HG02588 (cell line): ENCODE results near the gene PLXND1.

Source experiments
- ATAC-seq: cut with Tn5 transposase; IDR thresholded peaks from one replicate; pipeline ENCODE4 v1.9.1; 2021; ENCODE audit warnings: mild to moderate bottlenecking, moderate library complexity; ENCODE audit not compliant: unreplicated experiment

The PLXND1 gene

GRCh38 chr3:129587566-129588210 is 18.8 kb downstream of the PLXND1 start:
- ATAC-seq = no peak

DNA sequence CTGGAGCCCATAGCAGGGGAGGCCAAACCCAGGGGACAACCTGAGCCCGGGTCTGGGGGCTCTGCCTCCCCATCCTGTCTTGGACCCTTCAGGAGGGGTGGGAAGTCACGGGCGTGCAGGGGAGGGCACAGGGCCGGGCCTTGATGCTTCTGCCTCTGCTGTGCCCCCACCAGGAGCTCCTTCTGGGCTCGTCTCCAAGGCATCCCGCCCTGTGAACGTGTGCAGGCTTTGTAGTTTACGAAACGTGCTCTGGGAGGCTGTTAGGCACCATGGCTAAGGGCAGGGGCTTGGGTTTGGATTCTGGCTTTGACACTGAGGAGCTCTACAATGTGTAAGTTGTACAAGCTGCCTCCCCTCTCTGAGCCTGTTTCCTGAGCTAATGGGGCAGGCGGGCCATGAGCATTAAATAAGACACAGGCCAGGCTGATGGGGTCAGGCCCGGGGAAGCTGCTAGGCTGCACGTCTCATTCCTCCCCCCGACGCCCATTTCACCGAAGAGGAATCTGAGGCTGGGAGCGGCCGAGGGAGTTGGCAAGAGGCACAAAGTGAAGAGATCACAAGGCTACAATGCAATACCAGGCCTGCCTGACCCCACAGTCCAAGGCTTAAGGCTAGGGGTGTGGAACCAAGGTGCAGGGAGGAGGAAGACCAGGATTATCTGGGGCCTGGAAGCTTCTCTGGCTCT is 19.6 kb downstream of the PLXND1 start:
- ATAC-seq = no peak

DNA sequence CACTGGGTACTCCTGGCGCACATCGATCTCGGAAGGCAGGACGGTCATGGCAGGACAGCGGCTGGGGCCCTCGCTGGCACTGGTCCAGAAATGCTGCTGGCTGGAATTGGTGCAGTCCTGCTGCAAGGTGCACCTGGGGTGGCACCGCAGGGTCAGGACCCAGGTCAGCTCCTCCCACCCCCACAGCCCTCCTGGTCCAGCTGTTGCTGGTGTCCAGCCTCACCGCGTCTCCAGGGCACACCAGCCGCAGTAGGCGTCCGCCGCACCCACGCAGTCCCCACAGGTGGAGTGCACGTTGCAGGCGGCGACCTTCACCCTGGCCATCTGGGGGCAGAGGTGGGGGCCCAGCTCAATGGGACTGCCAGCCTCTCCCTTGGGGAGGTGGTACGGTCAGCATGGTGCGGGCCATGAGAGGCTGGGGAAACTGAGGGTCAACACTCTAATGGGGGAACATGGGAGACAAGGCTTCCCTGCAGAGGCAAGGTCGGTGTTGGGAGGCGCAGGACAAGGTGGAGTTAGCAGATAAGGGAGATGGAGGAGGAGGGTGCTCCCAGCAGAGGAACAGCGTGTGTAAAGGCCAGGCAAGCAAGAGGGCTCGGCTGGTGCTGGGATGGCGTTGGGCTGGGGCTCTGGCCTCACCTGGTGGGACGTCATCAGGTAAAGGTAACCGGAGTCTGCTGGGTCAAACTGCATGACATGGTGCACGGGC is 20.4 kb downstream of the PLXND1 start:
- no peak for ATAC-seq

DNA sequence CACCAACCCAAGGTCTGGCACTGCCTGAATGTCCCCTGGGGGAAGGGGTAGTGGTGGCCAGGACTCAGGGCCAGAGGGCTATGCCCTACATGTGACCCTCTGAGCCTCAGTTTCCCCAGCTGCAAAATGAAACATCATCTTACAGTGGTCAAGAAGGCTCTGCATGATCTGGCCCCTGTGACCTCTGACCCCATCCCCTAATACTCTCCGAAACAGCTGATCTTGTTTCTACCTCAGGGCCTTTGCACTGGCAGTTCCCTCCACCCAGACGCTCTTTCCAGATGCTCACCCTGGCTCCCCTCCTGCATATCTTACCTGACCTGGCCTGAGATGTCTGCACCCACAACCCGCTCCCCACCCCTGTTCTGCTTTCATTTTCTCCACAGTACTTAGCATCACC is 21.8 kb downstream of the PLXND1 start:
- ATAC-seq = no peak

- no peak for ATAC-seq
Measured at GRCh38 chr3:129583289-129583688, 23.2 kb downstream of the PLXND1 start.

DNA sequence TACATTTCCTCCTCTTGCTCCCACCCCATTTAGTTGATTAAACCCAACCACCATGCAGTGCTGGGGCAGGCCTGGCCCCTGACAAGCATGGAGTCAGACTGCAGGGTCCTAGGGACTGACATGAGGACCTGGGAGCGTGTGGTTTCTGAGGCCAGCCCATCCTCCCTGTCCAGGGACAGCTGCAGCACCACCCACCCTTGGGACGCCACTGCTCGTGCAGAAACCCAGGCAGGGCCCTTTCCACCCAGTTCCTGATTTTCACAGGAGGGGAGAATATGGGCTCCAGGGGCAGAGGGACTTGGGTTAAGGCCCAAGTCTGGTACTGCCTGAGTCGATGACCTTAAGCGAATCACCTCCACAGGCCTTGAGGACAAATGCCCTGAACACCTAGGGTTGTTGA is 23.7 kb downstream of the PLXND1 start:
- no peak for ATAC-seq

DNA sequence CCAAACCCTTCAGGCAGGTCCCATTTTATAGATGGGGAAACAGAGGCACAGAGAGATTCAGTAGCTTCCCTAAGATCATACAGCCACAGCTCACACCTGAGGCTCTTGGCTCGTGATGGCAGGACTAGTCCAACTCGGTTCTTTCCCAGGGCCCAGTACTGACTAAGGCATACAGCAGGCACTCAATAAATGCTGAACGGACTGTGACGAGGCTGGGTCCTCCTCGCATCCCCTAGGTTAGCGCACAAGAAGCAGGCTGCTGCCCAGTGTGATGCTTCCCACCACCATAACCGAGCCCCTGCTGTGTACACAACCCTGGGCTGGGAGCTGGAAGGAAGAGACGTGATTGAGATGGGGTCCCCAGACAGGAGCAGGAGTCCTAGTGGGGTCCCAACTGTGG is 24.9 kb downstream of the PLXND1 start:
- no peak for ATAC-seq

DNA sequence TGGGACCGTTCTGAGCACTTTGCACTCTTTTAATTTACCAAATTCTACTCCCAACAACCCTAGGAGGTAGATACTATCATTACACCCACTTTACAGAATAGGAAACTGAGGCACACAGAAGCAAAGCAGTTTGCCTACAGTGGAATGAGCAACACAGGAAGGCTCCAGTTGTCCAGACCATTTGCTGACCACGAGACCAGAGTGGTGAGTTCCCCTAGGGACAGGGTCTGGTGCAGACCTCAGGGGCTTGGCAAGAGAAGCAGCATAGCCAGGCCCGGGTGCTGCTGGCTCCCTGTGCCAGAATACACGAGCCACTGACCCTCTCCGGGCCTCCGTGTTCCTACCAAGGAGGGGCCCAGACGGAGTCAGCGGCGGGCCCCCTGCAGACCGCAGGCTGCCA is 26.5 kb downstream of the PLXND1 start:
- ATAC-seq = no peak

- peak; percentile 43 for ATAC-seq
Measured at GRCh38 chr3:129577925-129578786, 28.3 kb downstream of the PLXND1 start.

DNA sequence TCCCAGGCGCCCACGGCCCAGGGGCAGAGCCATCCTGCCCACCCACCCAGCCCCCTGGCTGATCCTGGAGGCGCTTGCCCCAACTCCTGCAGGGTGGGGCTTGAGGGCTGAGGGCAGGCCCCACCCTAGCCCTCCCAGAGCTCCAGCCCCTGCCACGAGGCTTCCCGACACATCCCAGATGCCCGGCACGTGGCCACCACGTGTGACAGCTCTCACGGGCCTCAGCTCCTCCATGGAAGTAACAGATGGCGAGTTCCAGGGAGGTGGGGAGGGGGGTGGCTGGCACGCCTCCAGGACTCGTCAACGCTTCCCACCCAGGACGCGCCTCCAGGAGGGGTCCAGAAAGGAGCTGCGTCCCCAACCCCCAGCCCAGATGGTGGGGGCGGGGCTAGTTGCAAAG is 29.1 kb downstream of the PLXND1 start:
- no peak for ATAC-seq

DNA sequence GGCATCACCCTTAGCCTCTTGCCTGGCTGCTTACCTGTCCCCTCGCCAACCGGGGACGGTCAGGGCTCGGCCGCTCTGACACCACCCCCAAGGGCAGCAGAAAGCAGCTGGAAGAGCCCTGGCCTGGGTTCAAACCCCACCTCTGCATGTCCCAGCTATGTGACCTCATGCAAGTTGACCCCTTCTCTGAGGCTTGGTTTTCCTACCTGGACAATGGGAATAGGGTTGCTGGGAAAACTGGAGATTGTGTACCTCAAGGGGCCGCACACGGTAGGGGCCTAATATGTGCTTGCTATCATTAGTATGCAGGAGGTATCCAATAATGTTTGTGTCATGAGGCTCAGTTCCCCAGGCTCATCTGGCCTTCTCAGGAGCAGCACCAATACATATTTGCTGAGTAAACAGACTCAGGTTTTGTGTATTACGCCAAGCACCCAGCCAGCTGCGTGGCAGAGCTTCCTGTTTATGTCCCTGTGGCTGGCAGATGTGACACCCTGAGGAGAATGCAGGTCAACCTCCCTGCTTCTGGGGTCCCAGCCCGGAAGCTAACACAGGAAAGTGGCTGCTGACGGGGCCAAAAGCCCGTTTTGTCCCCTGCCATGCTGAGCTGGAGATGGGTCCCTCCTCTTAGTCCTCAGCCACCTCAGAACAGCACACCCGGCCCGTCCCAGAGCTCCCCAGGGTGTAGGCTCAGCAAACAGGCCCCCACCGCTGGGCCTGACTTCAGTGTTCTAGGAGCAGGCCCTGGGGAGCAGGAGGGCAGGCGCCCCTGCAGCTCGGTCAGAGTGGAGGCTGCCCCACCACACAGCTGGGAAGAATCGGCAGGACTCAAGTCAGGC is 29.7 kb downstream of the PLXND1 start:
- peak; percentile 40 for ATAC-seq

- ATAC-seq = no peak
Measured at GRCh38 chr3:129575997-129576384, 30.5 kb downstream of the PLXND1 start.

DNA sequence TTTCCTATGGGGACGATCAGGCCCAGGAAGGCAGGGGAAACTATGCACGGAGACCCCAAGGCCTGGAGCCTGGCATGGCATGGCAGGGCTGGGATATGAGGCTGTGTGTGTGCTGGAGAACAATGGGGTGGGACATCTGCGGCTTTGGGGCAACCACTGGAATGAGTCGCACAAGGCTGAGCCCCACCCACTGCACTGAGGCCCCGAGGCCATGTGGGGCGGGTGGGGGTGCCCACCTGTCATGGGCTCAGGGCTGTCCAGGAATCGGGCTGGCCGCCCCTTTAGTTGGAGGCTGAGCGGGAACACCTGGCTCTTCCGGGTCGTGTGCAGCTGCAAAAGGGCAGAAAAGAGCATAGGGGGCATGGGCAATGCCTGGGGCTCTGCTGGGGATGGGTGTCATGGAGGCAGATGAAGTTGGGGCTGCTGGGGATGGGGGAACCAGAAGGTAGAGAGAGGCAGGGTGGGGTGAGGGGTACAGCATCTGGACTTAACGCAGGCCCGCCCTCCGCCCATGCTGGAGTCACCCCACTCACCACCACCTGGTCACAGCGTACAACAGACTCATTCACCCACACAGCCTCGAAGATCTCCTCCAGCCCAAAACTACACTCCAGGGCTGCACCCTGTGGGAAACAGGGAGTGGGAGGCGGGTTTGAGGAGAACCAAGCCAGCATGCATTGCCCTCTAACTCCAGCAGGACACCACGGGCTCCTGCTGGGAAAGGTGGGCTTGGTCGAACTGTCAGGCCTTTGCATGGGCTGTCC is 31.1 kb downstream of the PLXND1 start:
- ATAC-seq = no peak

GRCh38 chr3:129574206-129574605 is 32.3 kb downstream of the PLXND1 start:
- ATAC-seq = no peak

- no peak for ATAC-seq
Measured at GRCh38 chr3:129573493-129573892, 33.0 kb downstream of the PLXND1 start.

DNA sequence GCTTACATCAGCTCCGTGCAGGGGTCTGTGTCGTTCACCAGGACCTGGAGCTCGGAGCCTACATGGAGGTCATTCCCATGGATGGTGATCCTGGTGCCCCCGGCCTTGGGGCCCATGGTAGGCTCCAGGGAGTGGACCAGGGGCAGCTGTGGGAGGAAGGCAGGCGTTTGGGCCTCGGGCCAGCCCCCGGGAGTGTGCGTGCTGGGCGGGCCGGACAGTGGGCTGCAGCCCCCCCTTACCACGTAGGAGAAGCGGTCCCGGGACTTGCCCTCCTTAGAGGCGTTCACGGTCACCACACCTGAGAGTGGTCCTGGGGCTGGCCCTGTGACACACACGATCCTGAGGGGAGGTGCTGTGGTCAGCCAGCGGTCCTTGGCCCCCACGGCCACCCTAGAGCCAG is 33.9 kb downstream of the PLXND1 start:
- no peak for ATAC-seq

DNA sequence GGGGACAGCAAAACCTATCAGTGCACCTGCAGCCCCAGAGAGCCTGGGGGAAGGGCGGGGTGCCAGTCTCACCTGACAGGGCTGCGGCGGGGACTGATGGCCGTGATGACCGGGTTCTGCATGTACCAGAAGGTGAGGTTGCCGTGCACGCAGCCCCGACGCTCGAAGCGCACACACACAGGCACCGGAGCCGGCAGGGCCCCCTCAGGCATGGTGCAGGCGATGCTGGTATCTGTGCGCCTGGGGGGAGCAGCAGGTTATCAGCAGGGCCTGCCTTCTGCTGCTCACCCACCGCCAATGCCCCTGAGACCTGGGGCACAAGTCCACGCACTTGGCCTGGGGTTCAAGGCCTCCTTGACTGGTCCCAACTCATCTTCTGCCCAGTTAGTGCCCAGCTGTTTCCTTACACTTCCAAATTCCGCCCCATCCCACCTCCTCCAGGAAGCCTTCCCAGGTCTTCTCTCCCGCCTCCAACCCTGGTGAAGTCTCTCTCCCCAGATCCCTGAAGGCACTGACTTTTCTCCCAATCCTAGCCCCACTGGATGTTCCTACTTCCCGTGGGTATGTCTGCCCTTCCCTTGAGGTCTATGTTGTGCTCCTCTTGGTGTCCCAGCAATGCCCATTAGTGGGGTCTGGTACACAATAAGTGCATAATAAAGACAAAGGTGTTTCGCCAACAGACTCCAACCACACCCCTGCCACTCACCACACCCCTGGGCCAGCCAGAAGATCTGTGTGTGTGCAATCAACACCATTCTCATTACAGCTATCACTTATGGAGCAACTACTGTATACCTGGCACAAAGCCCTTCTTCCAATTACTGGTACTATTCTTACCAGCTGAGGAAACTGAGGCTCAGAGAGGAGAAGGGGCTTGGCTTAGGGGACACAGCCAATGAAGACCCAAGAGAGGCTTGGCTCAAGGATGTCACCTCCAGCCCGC is 34.6 kb downstream of the PLXND1 start:
- ATAC-seq = no peak

DNA sequence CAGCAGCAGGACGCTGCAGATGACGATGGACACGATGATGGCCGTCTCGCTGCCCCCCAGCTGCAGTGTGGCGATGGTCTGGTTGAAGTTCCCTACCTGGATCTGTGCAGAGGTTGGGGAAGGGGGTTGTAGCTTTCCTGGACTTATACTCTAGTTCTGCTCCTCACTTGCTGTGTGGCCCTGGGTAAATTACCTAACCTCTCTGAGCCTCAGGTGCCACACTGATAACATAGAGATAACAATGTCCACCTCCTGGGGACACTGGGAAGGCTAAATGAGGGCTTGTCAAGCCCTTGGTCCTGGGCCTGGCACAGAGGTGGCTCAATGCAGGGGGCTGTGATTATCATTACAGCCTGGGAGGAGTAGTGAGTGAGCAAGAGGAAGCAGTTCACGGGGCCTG is 36.6 kb downstream of the PLXND1 start:
- ATAC-seq = no peak

GRCh38 chr3:129567939-129568338 is 38.5 kb downstream of the PLXND1 start:
- ATAC-seq = no peak
